K562 (cell line): ENCODE data around the gene MED29. TPM values are rescaled to one million over a fixed set of nuclear protein-coding genes. Genes with fewer than 3 reads are reported as not detected.

Experiments
- E2F6 ChIP-seq, 2 experiments: IDR thresholded peaks; 2 replicates each; pipeline ENCODE4 v1.6.1; 2011; ENCODE audit warnings: borderline replicate concordance in 1 of 2, control low read depth in 1 of 2, low read depth in 1 of 2, low read length in 1 of 2, mild to moderate bottlenecking in 1 of 2, mixed read lengths in 1 of 2, moderate library complexity in 1 of 2; ENCODE audit not compliant: insufficient read depth in 1 of 2, insufficient read length in 1 of 2, poor library complexity in 1 of 2, severe bottlenecking in 1 of 2; ENCODE audit errors: extremely low read depth in 1 of 2
- MAZ ChIP-seq, 2 experiments: fragments of 450-650 bp in 1 of 2; sonication (generic) in 1 of 2; formaldehyde crosslinking; IDR thresholded peaks in 1 of 2; conservative IDR thresholded peaks in 1 of 2; 2 replicates each; pipeline versions ENCODE4 v1.4.0 to v1.5.0; 2020; ENCODE audit warnings: mild to moderate bottlenecking in 1 of 2, missing genetic modification reagents in 1 of 2
- MECOM ChIP-seq: fragments of 250-450 bp; sonication (Bioruptor Pico); IDR thresholded peaks from 2 replicates; pipeline ENCODE4 v1.8.0; 2022; ENCODE audit warnings: inconsistent platforms
- RREB1 ChIP-seq: fragments of 250-450 bp; sonication (Bioruptor Pico); IDR thresholded peaks from 2 replicates; pipeline ENCODE4 v1.4.0; 2020
- TCFL5 ChIP-seq: fragments of 250-450 bp; sonication (Bioruptor Pico); conservative IDR thresholded peaks from 2 replicates; pipeline ENCODE4 v1.6.1; 2021; ENCODE audit warnings: mild to moderate bottlenecking, moderate library complexity, matching md5 sums
- ZBTB1 ChIP-seq: sonication (generic); formaldehyde crosslinking; IDR thresholded peaks from 2 replicates; pipeline ENCODE4 v1.8.1; 2023; ENCODE audit warnings: missing genetic modification reagents, low read depth, mild to moderate bottlenecking, borderline replicate concordance
- ZNF316 ChIP-seq: fragments of 450-650 bp; IDR thresholded peaks from 2 replicates; pipeline ENCODE4 v1.6.1; 2016
- ZNF395 ChIP-seq: fragments of 200-800 bp; sonication (Bioruptor generic); IDR thresholded peaks from 2 replicates; pipeline ENCODE4 v1.6.1; 2017; ENCODE audit warnings: missing genetic modification characterization, missing compliant biosample characterization
- polyA plus RNA-seq, 8 experiments: library from polyadenylated mRNA; depleted of rRNA in 4 of 8; stranded (reverse) in 5 of 8; unstranded in 3 of 8; fragments of >200 nt; fragmentation: Nextera tagmentation in 2 of 8; fragmentation: Illumina TruSeq in 1 of 8; extraction: Ambion mirVana in 2 of 8; extraction: Trizol in 1 of 8; gene quantifications; 2 replicates each; pipeline versions ENCODE4 v1.2.1 to v1.2.3, GENCODE V29; 2011 to 2014; ENCODE audit warnings: inconsistent platforms in 1 of 8, missing spikeins in 1 of 8
- total RNA-seq, 7 experiments: library from RNA; depleted of rRNA in 6 of 7; stranded (reverse); fragments of >200 nt in 6 of 7; fragmentation: Illumina TruSeq in 2 of 7; extraction: Trizol in 2 of 7; gene quantifications; 2 replicates each; pipeline versions ENCODE4 v1.2.1 to v1.2.3, GENCODE V29; 2011 to 2021; ENCODE audit warnings: low replicate concordance in 1 of 7

The MED29 gene
- total and polyA plus RNA-seq, 9 of the 15 experiments (the other 6 are each of a cell fraction or from before 2014, with no cell fraction given): 1.8 to 22.6 (median 12.4) TPM

GRCh38 chr19:39401549-39402345 is 10.6 kb downstream of the MED29 start (continued):
- TF ChIP-seq E2F6 (IDR thresholded peaks at IDR 0.05; ENCODE audit: borderline replicate concordance in 1 of 2, extremely low read depth in 1 of 2, insufficient read depth in 1 of 2, insufficient read length in 1 of 2, low read depth in 1 of 2, low read length in 1 of 2, poor library complexity in 1 of 2, severe bottlenecking in 1 of 2) (peak; percentile 70 to 76), RREB1 (CRISPR knock-in tag) (peak; percentile 69; the same call in 1 of the 2 replicates), ZNF395 (0 out of 2 replicates have a peak, but pooled peaks have one; percentile 49), TCFL5 (no peak), MAZ (CRISPR knock-in tag; conservative IDR thresholded peaks at IDR 0.05 in 1 of 2, IDR thresholded peaks at IDR 0.05 in 1 of 2) (peak in 1 of 2 experiments; percentile 29; a peak in 1 of 4 replicates), MECOM (CRISPR knock-in tag) (0 out of 2 replicates have a peak, but pooled peaks have one; percentile 6), ZBTB1 (0 out of 2 replicates have a peak, but pooled peaks have one; percentile 30), ZNF316 (peak; percentile 71)
